ENCODE measurements around the gene PLD6. TPM values are rescaled to one million over a fixed set of nuclear protein-coding genes. Genes with fewer than 3 reads are reported as not detected.

The PLD6 gene
- total and polyA plus RNA-seq, 10 donors, result 1.4 to 5.6 (median 3.5) TPM

- Histone ChIP-seq H3K36me3 (peaks cover 0 to 24% (median 5%) of the 10 kb centered on the region in 6 donors), H3K4me1 (peaks cover 16 to 73% (median 39%) of the 10 kb centered on the region in 6 donors), H3K4me3 (peak overlapping the region in 1 of 8 donors; percentile 76), H3K27ac (peak overlapping the region in 4 of 8 donors; percentile 1 to 84 (median 32)), H3K27me3 (replicated peaks in 1 of 7) (no peaks in the 10 kb centered on the region), H3K9me3 (no peaks in the 10 kb centered on the region)
- TF ChIP-seq POLR2AphosphoS5 (IDR thresholded peaks at IDR 0.05), result peak; percentile 27 to 70 (median 54)
- no peak for TF ChIP-seq CTCF (IDR thresholded peaks at IDR 0.05 in 8 of 11, conservative IDR thresholded peaks at IDR 0.05 in 3 of 11)
- intact Hi-C loops (cut with DNase I; ENCODE audit: low total_unique reads), result no loop called here
- WGBS, 5 donors, result 43 to 68% (median 48%) methylated on average over 13 to 15 of the region's 15 CpGs
- no peak for DNase-seq
Observed at GRCh38 chr17:17204041-17204591, 2.0 kb downstream of the PLD6 start.

DNA sequence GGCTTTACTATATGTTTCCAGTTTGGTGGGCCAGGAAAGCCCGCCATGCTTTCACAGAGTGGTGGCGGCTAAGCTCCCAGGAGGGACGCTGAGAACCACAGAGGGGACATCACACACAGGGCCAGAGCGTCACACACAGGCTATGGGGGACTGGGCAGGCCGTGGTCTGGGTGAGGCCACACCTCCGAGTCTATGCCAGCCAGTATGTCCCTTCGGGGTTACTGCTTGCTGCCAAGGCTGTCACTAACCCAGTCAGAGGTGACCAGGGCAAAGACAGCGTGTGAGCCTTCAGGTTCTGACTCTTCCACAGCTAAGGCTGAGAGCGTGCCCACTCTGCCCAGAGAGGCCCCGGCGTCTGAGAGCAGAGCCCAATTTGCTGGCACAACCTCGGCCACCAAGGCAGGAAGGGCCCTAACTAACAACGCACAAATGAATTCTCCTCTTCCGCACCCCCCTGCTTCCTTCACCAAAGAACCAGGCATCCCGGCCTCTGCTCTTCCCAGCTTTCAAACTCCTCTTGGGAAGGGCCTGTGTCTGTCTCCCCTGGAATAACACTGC lies 2.9 kb downstream of the PLD6 start:
- intact Hi-C loops (cut with DNase I; ENCODE audit: low total_unique reads), result no loop called here

GRCh38 chr17:17201907-17202306 lies 4.2 kb downstream of the PLD6 start:
- Histone ChIP-seq H3K4me1 (peaks cover 16 to 69% (median 39%) of the 10 kb centered on the region in 6 donors), H3K9me3 (no peaks in the 10 kb centered on the region), H3K4me3 (no peak overlapping the region), H3K27ac (peak overlapping the region in 1 of 8 donors; percentile 22), H3K27me3 (replicated peaks in 1 of 7) (no peaks in the 10 kb centered on the region), H3K36me3 (peaks cover 0 to 24% (median 5%) of the 10 kb centered on the region in 6 donors)
- TF ChIP-seq POLR2A (IDR thresholded peaks at IDR 0.05), result no peak
- peak in 2 of 3 donors; percentile 41 to 65 for TF ChIP-seq POLR2AphosphoS5 (IDR thresholded peaks at IDR 0.05)
- 71 to 81% (median 76%) methylated on average over 8 of the region's 8 CpGs for WGBS, 5 donors
- intact Hi-C loops (cut with DNase I; ENCODE audit: low total_unique reads), result no loop called here
- no peak for DNase-seq

More for the DNA sequence above, 2.9 kb downstream of the PLD6 start:
- no peak for DNase-seq
- Histone ChIP-seq H3K9me3 (no peaks in the 10 kb centered on the region), H3K4me1 (peaks cover 16 to 73% (median 39%) of the 10 kb centered on the region in 6 donors), H3K27ac (peak overlapping the region in 2 of 8 donors; percentile 26 to 84), H3K4me3 (no peak overlapping the region), H3K27me3 (replicated peaks in 1 of 7) (no peaks in the 10 kb centered on the region), H3K36me3 (peaks cover 0 to 24% (median 5%) of the 10 kb centered on the region in 6 donors)
- WGBS, 5 donors, result 84 to 89% (median 87%) methylated on average over 9 to 15 of the region's 15 CpGs
- TF ChIP-seq POLR2AphosphoS5 (IDR thresholded peaks at IDR 0.05) (peak in 1 of 3 donors; percentile 31), CTCF (IDR thresholded peaks at IDR 0.05 in 8 of 11, conservative IDR thresholded peaks at IDR 0.05 in 3 of 11) (no peak), POLR2A (IDR thresholded peaks at IDR 0.05) (no peak)

- no peak for DNase-seq
- Histone ChIP-seq H3K4me3 (no peak overlapping the region), H3K36me3 (peaks cover 0 to 24% (median 5%) of the 10 kb centered on the region in 6 donors), H3K27me3 (replicated peaks in 1 of 7) (no peaks in the 10 kb centered on the region), H3K9me3 (no peaks in the 10 kb centered on the region), H3K4me1 (peaks cover 16 to 63% (median 38%) of the 10 kb centered on the region in 6 donors), H3K27ac (peak overlapping the region in 2 of 8 donors; percentile 41 to 50)
- TF ChIP-seq POLR2AphosphoS5 (IDR thresholded peaks at IDR 0.05), result no peak
- TF ChIP-seq CTCF (IDR thresholded peaks at IDR 0.05 in 8 of 11, conservative IDR thresholded peaks at IDR 0.05 in 3 of 11), result no peak
- TF ChIP-seq POLR2A (IDR thresholded peaks at IDR 0.05), result no peak
- WGBS, 5 donors, result 83 to 93% (median 86%) methylated on average over 10 of the region's 10 CpGs
- intact Hi-C loops (cut with DNase I; ENCODE audit: low total_unique reads), result no loop called here
Observed at GRCh38 chr17:17201271-17201670, 4.9 kb downstream of the PLD6 start.

Data from spleen (tissue), 11 donors.